B cell (primary cell): ENCODE measurements around the gene VWA8. TPM values are rescaled to one million over a fixed set of nuclear protein-coding genes. Genes with fewer than 3 reads are reported as not detected.

ENCODE experiments used
- ATAC-seq: fragments of 200-7000 bp; cut with Tn5 transposase; one replicate; pipeline ENCODE4 v1.10.0; 2021; ENCODE audit warnings: low read depth, mild to moderate bottlenecking, moderate number of reproducible peaks, moderate library complexity
- CTCF ChIA-PET: fragments of 350-600 bp; sonication (Branson Sonifier 250); formaldehyde crosslinking; loops from one replicate; lab custom pipeline; 2021; ENCODE audit warnings: antibody characterized with exemption, inconsistent platforms; lab: Charles Lee
- POLR2A ChIA-PET: fragments of 350-600 bp; sonication (Branson Sonifier 250); formaldehyde crosslinking; loops from one replicate; lab custom pipeline; 2021; ENCODE audit warnings: antibody characterized with exemption; lab: Charles Lee
- DNase-seq: peaks from one replicate; pipeline ENCODE4 v3.0.0; 2013
- H2AFZ ChIP-seq: 2 replicates; pipeline ENCODE4 v1.6.1; 2012; ENCODE audit warnings: mild to moderate bottlenecking, low read depth, low read length; ENCODE audit not compliant: insufficient read depth, poor library complexity, severe bottlenecking
- H3K27ac ChIP-seq, 2 donors: 1 replicate in 1 of 2; 2 replicates in 1 of 2; pipeline ENCODE4 v1.5.1; 2012 to 2013; ENCODE audit warnings: low read length in 2 of 2, mild to moderate bottlenecking in 2 of 2, moderate library complexity in 1 of 2
- H3K27me3 ChIP-seq, 4 experiments: fragments of 200-600 bp in 1 of 4; sonication (generic) in 1 of 4; replicated peaks in 1 of 4; 1 replicate in 2 of 4; 2 replicates in 2 of 4; pipeline versions ENCODE4 v1.6.1 to v1.7.0; 2013 to 2016; ENCODE audit warnings: low read length in 3 of 4, mild to moderate bottlenecking in 2 of 4, mixed read lengths in 1 of 4, moderate library complexity in 1 of 4; ENCODE audit not compliant: insufficient read depth in 4 of 4, control insufficient read depth in 3 of 4; ENCODE audit errors: control extremely low read depth in 1 of 4
- H3K36me3 ChIP-seq, 2 experiments: replicated peaks in 1 of 2; 1 replicate in 1 of 2; 2 replicates in 1 of 2; pipeline versions ENCODE4 v1.6.1 to v1.7.1; 2013; ENCODE audit warnings: low read length in 1 of 2; ENCODE audit not compliant: insufficient read depth in 2 of 2, control insufficient read depth in 1 of 2; ENCODE audit errors: control extremely low read depth in 1 of 2, extremely low read depth in 1 of 2
- H3K4me1 ChIP-seq, 2 donors: fragments of 200-600 bp in 1 of 2; sonication (generic) in 1 of 2; 1 replicate in 1 of 2; 2 replicates in 1 of 2; pipeline versions ENCODE4 v1.5.1 to v1.6.1; 2013 to 2017; ENCODE audit warnings: low read length in 2 of 2; ENCODE audit not compliant: control insufficient read depth in 2 of 2, insufficient read depth in 2 of 2
- H3K4me2 ChIP-seq: replicated peaks from 2 replicates; pipeline ENCODE3; 2012; ENCODE audit warnings: mild to moderate bottlenecking, low read depth, low read length; ENCODE audit not compliant: poor library complexity, severe bottlenecking
- H3K4me3 ChIP-seq, 5 experiments: fragments of 200-600 bp in 1 of 5; sonication (generic) in 1 of 5; 1 replicate in 3 of 5; 2 replicates in 2 of 5; pipeline versions ENCODE4 v1.5.1 to v1.7.0; 2011 to 2016; ENCODE audit warnings: low read length in 4 of 5, mild to moderate bottlenecking in 4 of 5, low read depth in 2 of 5, control low read depth in 1 of 5, moderate library complexity in 1 of 5; ENCODE audit not compliant: insufficient read depth in 1 of 5; ENCODE audit errors: control extremely low read depth in 1 of 5, extremely low read depth in 1 of 5
- H3K79me2 ChIP-seq: fragments of 200-600 bp; sonication (generic); one replicate; pipeline ENCODE4 v1.6.0; 2016; ENCODE audit warnings: low read length; ENCODE audit not compliant: control insufficient read depth, insufficient read depth
- H3K9ac ChIP-seq: fragments of 200-600 bp; sonication (generic); 2 replicates; pipeline ENCODE4 v1.6.1; 2017; ENCODE audit warnings: mild to moderate bottlenecking, low read length, moderate library complexity
- H3K9me3 ChIP-seq, 3 donors: one replicate each; pipeline versions ENCODE4 v1.6.1 to v1.7.1; 2013; ENCODE audit warnings: low read length in 2 of 3; ENCODE audit not compliant: control insufficient read depth in 2 of 3, insufficient read depth in 1 of 3; ENCODE audit errors: control extremely low read depth in 1 of 3
- H4K20me1 ChIP-seq: 2 replicates; pipeline ENCODE4 v1.6.0; 2012; ENCODE audit warnings: mild to moderate bottlenecking, low read length; ENCODE audit not compliant: insufficient read depth, control insufficient read depth, poor library complexity, severe bottlenecking
- H3K27ac Mint-ChIP-seq: one replicate; pipeline ENCODE4 v1.8.0; 2021; ENCODE audit warnings: mixed read lengths
- H3K27me3 Mint-ChIP-seq: one replicate; pipeline ENCODE4 v1.8.0; 2021; ENCODE audit warnings: mixed read lengths
- H3K4me1 Mint-ChIP-seq: one replicate; pipeline ENCODE4 v1.8.0; 2021; ENCODE audit warnings: mixed read lengths
- H3K4me3 Mint-ChIP-seq: one replicate; pipeline ENCODE4 v1.8.0; 2021; ENCODE audit warnings: mixed read lengths
- H3K9me3 Mint-ChIP-seq: one replicate; pipeline ENCODE4 v1.8.0; 2022; ENCODE audit warnings: mixed read lengths; ENCODE audit not compliant: insufficient read depth
- CTCF ChIP-seq: fragments of 200-600 bp; IDR thresholded peaks from one replicate; pipeline ENCODE4 v1.8.0; 2022; ENCODE audit warnings: antibody characterized with exemption, mild to moderate bottlenecking
- EZH2 ChIP-seq: IDR thresholded peaks from 2 replicates; pipeline ENCODE4 v1.6.1; 2012; ENCODE audit warnings: borderline replicate concordance, low read depth, mild to moderate bottlenecking, moderate library complexity, low read length; ENCODE audit not compliant: insufficient read depth, poor library complexity, severe bottlenecking
- WGBS: methylation state at CpG from one replicate; pipeline ENCODE4 v1.1.5; 2013; ENCODE audit warnings: missing lambda C conversion rate; ENCODE audit not compliant: insufficient coverage; 5-methylcytosine and 5-hydroxymethylcytosine counted together
- intact Hi-C: fragments of 100-400 bp; cut with micrococcal nuclease; formaldehyde crosslinking; loops from one replicate; pipeline ENCODE4 v1.10.0; 2022
- polyA plus RNA-seq: library from polyadenylated mRNA; depleted of rRNA; stranded (reverse); fragments of >200 nt; gene quantifications from 2 replicates; pipeline ENCODE4 v1.2.3, GENCODE V29; 2012
- total RNA-seq, 2 donors: library from RNA; stranded (reverse); fragments of 120-200 nt in 1 of 2; gene quantifications; 1 replicate in 1 of 2; 2 replicates in 1 of 2; pipeline versions ENCODE4 v1.2.3 to v1.2.4, GENCODE V29; 2013 to 2022

The VWA8 gene
- total and polyA plus RNA-seq, 2 donors (not counting 1 experiment from before 2014, with no cell fraction given): 6.0 to 19.7 TPM

GRCh38 chr13:41905600-41906254 lies 55.2 kb downstream of the VWA8 start:
- H3K9ac ChIP-seq: no peak overlapping the region
- H3K36me3 ChIP-seq: peaks cover 0 to 12% of the 10 kb centered on the region in 2 experiments
- CTCF ChIA-PET: interaction anchor here (2.2 to 2.5 kb wide), 2 partner anchors 204 to 206 kb away, joined by 7 to 14 read pairs; no protein-coding TSS in a partner anchor
- POLR2A ChIA-PET: no interaction called here
- no peak overlapping the region for H3K4me3 Mint-ChIP-seq
- no peaks in the 10 kb centered on the region for H3K4me1 Mint-ChIP-seq
- peak; percentile 51 for ATAC-seq
- H3K79me2 ChIP-seq: no peaks in the 10 kb centered on the region
- TF ChIP-seq EZH2 (no peak), CTCF (peak; percentile 64)
- no peak overlapping the region for H2AFZ ChIP-seq
- H4K20me1 ChIP-seq: no peaks in the 10 kb centered on the region
- H3K27ac ChIP-seq: no peak overlapping the region
- H3K4me3 ChIP-seq: no peak overlapping the region
- WGBS: 100% methylated on average over 1 of the region's 2 CpGs
- no peaks in the 10 kb centered on the region for H3K9me3 Mint-ChIP-seq
- H3K27me3 Mint-ChIP-seq: no peaks in the 10 kb centered on the region
- no peaks in the 10 kb centered on the region for H3K27me3 ChIP-seq
- no peaks in the 10 kb centered on the region for H3K9me3 ChIP-seq
- H3K4me2 ChIP-seq: no peak overlapping the region
- H3K4me1 ChIP-seq: no peaks in the 10 kb centered on the region
- DNase-seq: peak; percentile 24
- H3K27ac Mint-ChIP-seq: no peak overlapping the region
- intact Hi-C loops: loop anchor here (1.0 to 10.0 kb wide), 2 partner anchors 205 to 551 kb away; no protein-coding TSS in a partner anchor

- H3K4me2 ChIP-seq: no peak overlapping the region
Measured at GRCh38 chr13:41900918-41901317, 60.0 kb downstream of the VWA8 start.

More at GRCh38 chr13:41900918-41901317, 60.0 kb downstream of the VWA8 start:
- CTCF ChIA-PET: no interaction called here
- H3K36me3 ChIP-seq: peaks cover 0 to 4% of the 10 kb centered on the region in 2 experiments
- H3K4me3 ChIP-seq: no peak overlapping the region
- POLR2A ChIA-PET: interaction anchor here (0.6 kb wide), 1 partner anchor 80 kb away, joined by 4 read pairs; no protein-coding TSS in a partner anchor
- H3K4me1 Mint-ChIP-seq: no peaks in the 10 kb centered on the region
- DNase-seq (no peak), ATAC-seq (no peak)
- H3K27me3 Mint-ChIP-seq: no peaks in the 10 kb centered on the region
- H3K9me3 Mint-ChIP-seq: no peaks in the 10 kb centered on the region
- H3K27ac Mint-ChIP-seq: no peak overlapping the region
- TF ChIP-seq CTCF (no peak), EZH2 (no peak)
- no peak overlapping the region for H2AFZ ChIP-seq
- no peaks in the 10 kb centered on the region for H4K20me1 ChIP-seq
- no peaks in the 10 kb centered on the region for H3K9me3 ChIP-seq
- intact Hi-C loops: loop anchor here (10.0 kb wide), 1 partner anchor 546 kb away; no protein-coding TSS in a partner anchor
- H3K9ac ChIP-seq: no peak overlapping the region
- H3K27ac ChIP-seq: no peak overlapping the region
- H3K4me3 Mint-ChIP-seq: no peak overlapping the region
- H3K79me2 ChIP-seq: no peaks in the 10 kb centered on the region
- no peaks in the 10 kb centered on the region for H3K27me3 ChIP-seq
- H3K4me1 ChIP-seq: no peaks in the 10 kb centered on the region
